ENCODE data around the gene CTNND2. TPM values are rescaled to one million over a fixed set of nuclear protein-coding genes. Genes with fewer than 3 reads are reported as not detected.

The CTNND2 gene
- total RNA-seq, 1 donor from 2014 or later: 2.5 TPM

DNA sequence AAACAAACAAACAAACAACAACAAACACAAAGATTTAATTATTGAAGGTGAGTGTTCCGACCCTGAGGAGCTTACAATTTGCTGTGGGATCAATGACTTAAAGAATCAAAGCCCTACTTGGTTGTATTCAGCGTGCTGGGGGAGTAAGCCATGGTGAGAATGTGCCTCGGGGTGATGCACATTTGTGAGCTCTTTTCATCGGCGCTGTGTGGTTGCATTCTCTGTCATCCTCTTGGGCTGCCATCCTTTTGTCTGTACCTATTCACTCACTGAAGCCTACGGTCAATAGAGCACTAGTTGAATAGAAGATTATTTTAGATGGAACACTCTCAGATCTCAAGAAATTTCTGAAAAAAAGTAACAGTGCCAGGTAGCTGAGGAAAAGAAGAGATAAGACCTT lies 203.9 kb downstream of the CTNND2 start:
- H3K36me3 Mint-ChIP-seq (ENCODE audit: unreplicated experiment): no peaks in the 10 kb centered on the region
- TF ChIP-seq CTCF (IDR thresholded peaks at IDR 0.05): no peak
- no peak for DNase-seq (ENCODE audit: extremely low spot score, unreplicated experiment)
- no peaks in the 10 kb centered on the region for H3K9me3 Mint-ChIP-seq (ENCODE audit: unreplicated experiment)
- H3K4me1 Mint-ChIP-seq (ENCODE audit: unreplicated experiment): no peaks in the 10 kb centered on the region
- no peak overlapping the region for H3K27ac Mint-ChIP-seq (ENCODE audit: unreplicated experiment)
- H3K27me3 Mint-ChIP-seq (ENCODE audit: unreplicated experiment): no peaks in the 10 kb centered on the region
- no peak overlapping the region for H3K4me3 Mint-ChIP-seq (ENCODE audit: unreplicated experiment)

DNA sequence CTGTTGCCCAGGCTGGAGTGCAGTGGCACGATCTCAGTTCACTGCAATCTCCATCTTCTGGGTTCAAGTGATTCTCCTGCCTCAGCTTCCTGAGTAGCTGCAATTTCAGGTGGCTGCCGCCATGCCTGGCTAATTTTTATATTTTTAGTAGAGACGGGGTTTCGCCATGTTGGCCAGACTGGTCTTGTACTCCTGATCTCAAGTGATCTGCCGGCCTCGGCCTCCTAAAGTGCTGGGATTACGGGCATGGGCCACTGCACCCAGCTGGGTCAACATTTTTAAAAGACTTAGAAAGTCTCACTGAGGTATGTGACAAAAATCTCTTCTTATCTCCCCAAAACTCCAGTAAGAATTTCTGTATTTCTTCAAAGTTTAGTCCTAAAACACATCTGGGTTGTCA lies 211.6 kb downstream of the CTNND2 start:
- no peak overlapping the region for H3K4me3 Mint-ChIP-seq (ENCODE audit: unreplicated experiment)
- H3K27me3 Mint-ChIP-seq (ENCODE audit: unreplicated experiment): no peaks in the 10 kb centered on the region
- H3K36me3 Mint-ChIP-seq (ENCODE audit: unreplicated experiment): no peaks in the 10 kb centered on the region

DNA sequence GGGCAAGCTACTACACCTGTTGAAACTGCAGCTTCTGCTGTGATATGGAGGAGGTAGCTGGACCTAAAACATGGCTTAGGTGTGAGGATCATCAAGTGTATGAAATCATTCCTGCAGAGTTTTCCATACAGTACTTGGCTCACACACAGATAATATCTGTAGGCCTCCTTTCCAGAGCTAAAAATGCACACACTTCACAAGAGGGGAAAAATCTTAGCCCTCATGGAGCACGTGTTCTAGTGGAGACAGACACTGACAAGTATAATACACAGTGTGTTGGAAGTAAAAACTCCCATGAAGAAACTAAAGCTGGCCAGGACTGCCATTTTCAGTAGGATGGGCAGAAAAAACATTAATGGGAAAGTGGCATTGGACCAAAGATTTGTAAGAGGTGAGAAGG lies 216.7 kb downstream of the CTNND2 start:
- H3K4me3 Mint-ChIP-seq (ENCODE audit: unreplicated experiment): no peak overlapping the region
- no peaks in the 10 kb centered on the region for H3K27me3 Mint-ChIP-seq (ENCODE audit: unreplicated experiment)
- no peak overlapping the region for H3K27ac Mint-ChIP-seq (ENCODE audit: unreplicated experiment)
- H3K36me3 Mint-ChIP-seq (ENCODE audit: unreplicated experiment): no peaks in the 10 kb centered on the region
- H3K4me1 Mint-ChIP-seq (ENCODE audit: unreplicated experiment): no peaks in the 10 kb centered on the region
- no peak for DNase-seq (ENCODE audit: extremely low spot score, unreplicated experiment)
- TF ChIP-seq CTCF (IDR thresholded peaks at IDR 0.05): no peak
- peaks cover 3% of the 10 kb centered on the region for H3K9me3 Mint-ChIP-seq (ENCODE audit: unreplicated experiment)

More for the DNA sequence above, 211.6 kb downstream of the CTNND2 start:
- no peaks in the 10 kb centered on the region for H3K9me3 Mint-ChIP-seq (ENCODE audit: unreplicated experiment)
- no peaks in the 10 kb centered on the region for H3K4me1 Mint-ChIP-seq (ENCODE audit: unreplicated experiment)
- no peak overlapping the region for H3K27ac Mint-ChIP-seq (ENCODE audit: unreplicated experiment)
- DNase-seq (ENCODE audit: extremely low spot score, unreplicated experiment): no peak
- TF ChIP-seq CTCF (IDR thresholded peaks at IDR 0.05): no peak

DNA sequence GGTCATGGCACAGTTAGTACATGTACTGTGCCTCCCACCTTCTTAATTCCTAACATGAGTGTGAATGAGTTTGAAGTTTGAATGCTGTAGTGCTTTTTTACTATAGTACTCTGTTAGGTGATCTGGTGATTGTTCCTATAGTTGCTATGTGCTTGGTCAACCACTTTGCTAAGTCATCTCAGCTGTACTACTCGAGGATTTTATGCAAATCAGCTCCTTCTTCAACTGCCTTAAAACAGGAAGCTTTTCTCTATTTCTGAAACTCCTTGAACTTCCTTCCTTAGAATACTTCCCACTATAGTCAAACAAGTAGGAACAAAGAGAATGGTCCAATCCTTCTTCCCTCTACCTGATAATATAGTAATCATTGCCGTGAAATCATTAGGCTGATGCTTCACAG lies 219.6 kb downstream of the CTNND2 start:
- Mint-ChIP-seq H3K9me3 (ENCODE audit: unreplicated experiment) (peaks cover 15% of the 10 kb centered on the region), H3K27ac (ENCODE audit: unreplicated experiment) (no peak overlapping the region), H3K36me3 (ENCODE audit: unreplicated experiment) (no peaks in the 10 kb centered on the region), H3K4me3 (ENCODE audit: unreplicated experiment) (no peak overlapping the region), H3K27me3 (ENCODE audit: unreplicated experiment) (no peaks in the 10 kb centered on the region), H3K4me1 (ENCODE audit: unreplicated experiment) (no peaks in the 10 kb centered on the region)
- no peak for DNase-seq (ENCODE audit: extremely low spot score, unreplicated experiment)
- no peak for TF ChIP-seq CTCF (IDR thresholded peaks at IDR 0.05)

GRCh38 chr5:11683666-11684065 lies 220.6 kb downstream of the CTNND2 start:
- Mint-ChIP-seq H3K9me3 (ENCODE audit: unreplicated experiment) (peaks cover 17% of the 10 kb centered on the region), H3K4me3 (ENCODE audit: unreplicated experiment) (no peak overlapping the region)
- TF ChIP-seq CTCF (IDR thresholded peaks at IDR 0.05): no peak

More at GRCh38 chr5:11683666-11684065, 220.6 kb downstream of the CTNND2 start:
- no peak for DNase-seq (ENCODE audit: extremely low spot score, unreplicated experiment)
- Mint-ChIP-seq H3K27ac (ENCODE audit: unreplicated experiment) (no peak overlapping the region), H3K36me3 (ENCODE audit: unreplicated experiment) (no peaks in the 10 kb centered on the region), H3K27me3 (ENCODE audit: unreplicated experiment) (no peaks in the 10 kb centered on the region), H3K4me1 (ENCODE audit: unreplicated experiment) (no peaks in the 10 kb centered on the region)
